Panc1 (cell line): Measurements from ENCODE around the gene SUDS3.

ENCODE experiments used
- CTCF ChIP-seq: fragments of 450-650 bp; IDR thresholded peaks from 2 replicates; pipeline ENCODE4 v1.5.1; 2017; ENCODE audit warnings: mild to moderate bottlenecking
- POLR2AphosphoS5 ChIP-seq: IDR thresholded peaks from 2 replicates; pipeline ENCODE4 v1.6.1; 2012; ENCODE audit warnings: mild to moderate bottlenecking, low read depth, low read length, moderate library complexity
- REST ChIP-seq, 2 experiments: IDR thresholded peaks; 2 replicates each; pipeline ENCODE4 v1.6.1; 2011 to 2012; ENCODE audit warnings: low read depth in 2 of 2, control low read depth in 1 of 2, low read length in 1 of 2, mild to moderate bottlenecking in 1 of 2, moderate library complexity in 1 of 2; ENCODE audit not compliant: insufficient read depth in 1 of 2

- TF ChIP-seq POLR2AphosphoS5: no peak
- TF ChIP-seq REST (IDR thresholded peaks at IDR 0.05; ENCODE audit: insufficient read depth in 1 of 2, low read depth in 2 of 2, low read length in 1 of 2): no peak
- TF ChIP-seq CTCF: no peak
These were observed 54.2 kb downstream of the SUDS3 start for GRCh38 chr12:118430516-118430915.
